SK-MEL-5 (cell line): ENCODE measurements around the gene PACRG. TPM values are rescaled to one million over a fixed set of nuclear protein-coding genes. Genes with fewer than 3 reads are reported as not detected.
"Not testable (repeated sequence)": the region's sequence is repeated elsewhere in the genome, so short reads cannot be mapped to it uniquely, and the experiment has no call there.

Source experiments
- DNase-seq: peaks from one replicate; pipeline ENCODE4 v3.0.0-alpha.2; 2016; ENCODE audit warnings: low read depth, low spot score
- in situ Hi-C: cut with HindIII; loops from 2 replicates; pipeline ENCODE4 v1.10.0; 2016; ENCODE audit warnings: low sequenced_read_pairs, high pct_unique_total_duplicates, low pct_unique_long_range_greater_than_20kb
- polyA plus RNA-seq, 2 experiments: library from polyadenylated mRNA; depleted of rRNA; stranded (reverse); fragments of >200 nt; gene quantifications; 2 replicates each; pipeline ENCODE4 v1.2.3, GENCODE V29; 2015
- total RNA-seq: library from RNA; depleted of rRNA; stranded (reverse); fragments of >200 nt; shearing (Covaris generic); gene quantifications from 2 replicates; pipeline ENCODE4 v1.2.3, GENCODE V29; 2014; rRNA removed

Gene PACRG
- not detected in 2 replicates for total RNA-seq
- polyA plus RNA-seq (2015; cell fraction: cytosol; rRNA removed) = not detected in 2 replicates
- polyA plus RNA-seq (2015; cell fraction: nucleus; rRNA removed) = not detected in 2 replicates

GRCh38 chr6:162727322-162728182 is at the start of gene PACRG, which contains the start of gene PRKN:
TSS of gene PACRG (plus strand) at chr6:162727974.
TSS of gene PRKN (minus strand) at chr6:162727766.
- peak; percentile 97 for DNase-seq
- in situ Hi-C loops = no loop called here

- DNase-seq, in situ Hi-C loops: not testable (repeated sequence)
These were observed 48.9 kb upstream of the PACRG start for GRCh38 chr6:162678896-162679295.

- no peak for DNase-seq
- in situ Hi-C loops = no loop called here
These were observed 48.1 kb upstream of the PACRG start for GRCh38 chr6:162679681-162680080.

- in situ Hi-C loops = no loop called here
These were observed 47.4 kb upstream of the PACRG start for GRCh38 chr6:162680367-162680766.

GRCh38 chr6:162680871-162681270 is 46.9 kb upstream of the PACRG start:
- in situ Hi-C loops = no loop called here
- no peak for DNase-seq

More at GRCh38 chr6:162680367-162680766, 47.4 kb upstream of the PACRG start:
- no peak for DNase-seq

GRCh38 chr6:162681447-162681846 is 46.3 kb upstream of the PACRG start:
- DNase-seq = no peak

GRCh38 chr6:162683135-162683534 is 44.6 kb upstream of the PACRG start:
- in situ Hi-C loops = no loop called here
- DNase-seq = no peak

More at GRCh38 chr6:162681447-162681846, 46.3 kb upstream of the PACRG start:
- in situ Hi-C loops = no loop called here

- in situ Hi-C loops = no loop called here
- no peak for DNase-seq
These were observed 43.7 kb upstream of the PACRG start for GRCh38 chr6:162684052-162684451.

GRCh38 chr6:162684961-162685360 is 42.8 kb upstream of the PACRG start:
- DNase-seq = no peak
- in situ Hi-C loops = no loop called here

- in situ Hi-C loops = no loop called here
- DNase-seq = no peak
These were observed 42.2 kb upstream of the PACRG start for GRCh38 chr6:162685586-162685985.

- in situ Hi-C loops = no loop called here
- no peak for DNase-seq
These were observed 38.9 kb upstream of the PACRG start for GRCh38 chr6:162688751-162689345.

GRCh38 chr6:162690158-162690557 is 37.6 kb upstream of the PACRG start:
- DNase-seq = no peak
- in situ Hi-C loops = no loop called here

- in situ Hi-C loops = no loop called here
- no peak for DNase-seq
These were observed 29.8 kb upstream of the PACRG start for GRCh38 chr6:162697872-162698403.

GRCh38 chr6:162698440-162698839 is 29.3 kb upstream of the PACRG start:
- no peak for DNase-seq
- in situ Hi-C loops = no loop called here

GRCh38 chr6:162699961-162700360 is 27.8 kb upstream of the PACRG start:
- in situ Hi-C loops = no loop called here
- no peak for DNase-seq

- in situ Hi-C loops = no loop called here
- no peak for DNase-seq
These were observed 26.8 kb upstream of the PACRG start for GRCh38 chr6:162700966-162701365.

- in situ Hi-C loops = no loop called here
- DNase-seq = no peak
These were observed 26.2 kb upstream of the PACRG start for GRCh38 chr6:162701551-162701950.

GRCh38 chr6:162702446-162702845 is 25.3 kb upstream of the PACRG start:
- in situ Hi-C loops = no loop called here
- no peak for DNase-seq
